ENCODE results near the gene ANKIB1.

ANKIB1 gene

GRCh38 chr7:92423710-92424131 lies 177.9 kb downstream of the ANKIB1 start (continued):
- no peak for TF ChIP-seq ZNF362 (tag by site-specific recombination; IDR thresholded peaks at IDR 0.05)

- H3K9me3 ChIP-seq (ENCODE audit: control insufficient read depth, insufficient read depth, low read depth, low read length) = no peaks in the 10 kb centered on the region
- CTCF ChIA-PET = interaction anchor here (0.6 to 4.0 kb wide), 13 partner anchors 11 to 635 kb away, joined by 3 to 34 read pairs (median 3); partner anchors contain the start of gene GATAD1
- H3K4me3 ChIP-seq (ENCODE audit: low read depth, low read length) = no peak overlapping the region
- POLR2A ChIA-PET = interaction anchor here (0.9 kb wide), 1 partner anchor 12 kb away, joined by 3 read pairs; no protein-coding TSS in a partner anchor
- no peaks in the 10 kb centered on the region for H3K4me1 ChIP-seq (ENCODE audit: control insufficient read depth, insufficient read depth, low read length)
- no peak overlapping the region for H3K27ac ChIP-seq (ENCODE audit: extremely low read depth, low read depth, low read length)
- TF ChIP-seq ZNF544 (tag by site-specific recombination; IDR thresholded peaks at IDR 0.05) (no peak), ZXDB (tag by site-specific recombination; IDR thresholded peaks at IDR 0.05) (no peak), ZNF654 (tag by site-specific recombination; IDR thresholded peaks at IDR 0.05; ENCODE audit: low read depth) (no peak), PRDM1 (tag by site-specific recombination; IDR thresholded peaks at IDR 0.05) (no peak), IKZF3 (tag by site-specific recombination; IDR thresholded peaks at IDR 0.05) (no peak), BCL6B (tag by site-specific recombination; IDR thresholded peaks at IDR 0.05) (no peak)
- no peaks in the 10 kb centered on the region for H3K36me3 ChIP-seq (ENCODE audit: control insufficient read depth in 2 of 2, insufficient read depth in 1 of 2, low read length in 2 of 2)
These were observed 179.7 kb downstream of the ANKIB1 start for GRCh38 chr7:92425311-92425947.

GRCh38 chr7:92427193-92427592 lies 181.4 kb downstream of the ANKIB1 start:
- Histone ChIP-seq H3K4me1 (ENCODE audit: control insufficient read depth, insufficient read depth, low read length) (no peaks in the 10 kb centered on the region), H3K9me3 (ENCODE audit: control insufficient read depth, insufficient read depth, low read depth, low read length) (no peaks in the 10 kb centered on the region), H3K36me3 (ENCODE audit: control insufficient read depth in 2 of 2, insufficient read depth in 1 of 2, low read length in 2 of 2) (no peaks in the 10 kb centered on the region), H3K4me3 (ENCODE audit: low read depth, low read length) (no peak overlapping the region), H3K27ac (ENCODE audit: extremely low read depth, low read depth, low read length) (no peak overlapping the region)
- CTCF ChIA-PET = interaction anchor here (4.0 kb wide), 1 partner anchor 20 kb away, joined by 34 read pairs; the partner anchor contains the start of gene GATAD1
- TF ChIP-seq SP2 (tag by site-specific recombination; IDR thresholded peaks at IDR 0.05) = no peak
- no peak for TF ChIP-seq ZNF239 (tag by site-specific recombination; IDR thresholded peaks at IDR 0.05)
- TF ChIP-seq ZBTB20 (tag by site-specific recombination; IDR thresholded peaks at IDR 0.05) = no peak
- no peak for TF ChIP-seq PATZ1 (tag by site-specific recombination; IDR thresholded peaks at IDR 0.05)
- no peak for TF ChIP-seq ZFHX2 (tag by site-specific recombination; conservative IDR thresholded peaks at IDR 0.05)
- TF ChIP-seq ZNF274 (IDR thresholded peaks at IDR 0.05; ENCODE audit: low read length) = no peak
- no peak for TF ChIP-seq ZNF274 (tag by site-specific recombination; IDR thresholded peaks at IDR 0.05; ENCODE audit: borderline replicate concordance)
- TF ChIP-seq ZNF626 (tag by site-specific recombination; IDR thresholded peaks at IDR 0.05) = no peak
- no peak for TF ChIP-seq ZBTB1 (tag by site-specific recombination; IDR thresholded peaks at IDR 0.05)
- TF ChIP-seq ZNF610 (tag by site-specific recombination; IDR thresholded peaks at IDR 0.05; ENCODE audit: borderline replicate concordance) = no peak
- TF ChIP-seq ZFP3 (tag by site-specific recombination; IDR thresholded peaks at IDR 0.05; ENCODE audit: low read depth) = no peak
- TF ChIP-seq ZNF398 (tag by site-specific recombination; IDR thresholded peaks at IDR 0.05) = no peak
- no peak for TF ChIP-seq HIC1 (tag by site-specific recombination; IDR thresholded peaks at IDR 0.05)
- no peak for TF ChIP-seq ZNF654 (tag by site-specific recombination; IDR thresholded peaks at IDR 0.05; ENCODE audit: low read depth)
- no peak for TF ChIP-seq ZNF776 (tag by site-specific recombination; IDR thresholded peaks at IDR 0.05; ENCODE audit: borderline replicate concordance)
- POLR2A ChIA-PET = no interaction called here

Measured in HEK293 (cell line).